ENCODE data around the gene UNC5C. TPM values are rescaled to one million over a fixed set of nuclear protein-coding genes. Genes with fewer than 3 reads are reported as not detected.

UNC5C gene
- total and polyA plus RNA-seq, 2 donors from 2014 or later = 0.84 to 3.1 TPM

DNA sequence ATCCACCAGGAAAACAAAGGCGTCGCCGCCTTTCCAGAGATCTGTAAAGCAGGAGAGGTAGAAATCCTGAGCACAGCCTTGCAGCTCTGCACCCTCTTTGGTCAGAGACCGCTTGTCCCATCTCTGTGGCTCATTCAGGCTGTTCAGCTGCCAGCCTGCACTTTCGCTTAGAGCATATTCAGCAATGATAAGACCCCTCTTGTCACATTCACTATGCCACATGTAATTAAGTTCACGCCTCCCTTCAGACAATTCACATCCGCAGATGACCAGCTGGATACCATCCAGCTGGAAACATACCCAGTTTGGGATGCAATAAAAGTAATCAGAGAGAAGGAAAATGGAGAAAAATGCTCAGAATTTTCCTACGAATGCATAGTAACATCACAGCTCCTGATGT lies 335.4 kb downstream of the UNC5C start:
- FAIRE-seq = no peak
- no peaks in the 10 kb centered on the region for H3K9me3 ChIP-seq (ENCODE audit: control insufficient read depth in 2 of 3, insufficient read depth in 1 of 3, low read length in 3 of 3)
- no peak for DNase-seq

DNA sequence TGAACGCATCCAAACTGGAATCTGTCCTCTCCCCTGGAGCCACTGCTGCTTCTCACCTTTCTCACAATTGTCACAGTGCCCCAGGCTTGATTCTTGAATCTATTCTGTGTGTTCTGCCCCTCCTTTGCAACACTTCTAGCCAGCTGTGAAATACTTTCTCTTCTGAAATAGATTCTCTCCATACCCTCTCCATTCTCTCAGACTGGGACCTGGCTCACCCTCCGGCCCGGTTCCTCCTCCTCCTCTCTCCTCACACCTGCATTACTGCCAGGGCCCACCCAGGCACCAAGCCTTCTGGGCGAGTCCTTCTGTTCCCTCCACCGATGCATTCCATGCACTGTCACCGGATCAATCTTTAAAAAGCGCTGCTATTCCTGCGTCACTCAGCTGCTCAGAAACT lies 336.1 kb downstream of the UNC5C start:
- H3K4me1 ChIP-seq (ENCODE audit: control insufficient read depth in 2 of 3, insufficient read depth in 2 of 3, low read depth in 1 of 3, low read length in 3 of 3) = no peaks in the 10 kb centered on the region
- TF ChIP-seq, protein P1, sequence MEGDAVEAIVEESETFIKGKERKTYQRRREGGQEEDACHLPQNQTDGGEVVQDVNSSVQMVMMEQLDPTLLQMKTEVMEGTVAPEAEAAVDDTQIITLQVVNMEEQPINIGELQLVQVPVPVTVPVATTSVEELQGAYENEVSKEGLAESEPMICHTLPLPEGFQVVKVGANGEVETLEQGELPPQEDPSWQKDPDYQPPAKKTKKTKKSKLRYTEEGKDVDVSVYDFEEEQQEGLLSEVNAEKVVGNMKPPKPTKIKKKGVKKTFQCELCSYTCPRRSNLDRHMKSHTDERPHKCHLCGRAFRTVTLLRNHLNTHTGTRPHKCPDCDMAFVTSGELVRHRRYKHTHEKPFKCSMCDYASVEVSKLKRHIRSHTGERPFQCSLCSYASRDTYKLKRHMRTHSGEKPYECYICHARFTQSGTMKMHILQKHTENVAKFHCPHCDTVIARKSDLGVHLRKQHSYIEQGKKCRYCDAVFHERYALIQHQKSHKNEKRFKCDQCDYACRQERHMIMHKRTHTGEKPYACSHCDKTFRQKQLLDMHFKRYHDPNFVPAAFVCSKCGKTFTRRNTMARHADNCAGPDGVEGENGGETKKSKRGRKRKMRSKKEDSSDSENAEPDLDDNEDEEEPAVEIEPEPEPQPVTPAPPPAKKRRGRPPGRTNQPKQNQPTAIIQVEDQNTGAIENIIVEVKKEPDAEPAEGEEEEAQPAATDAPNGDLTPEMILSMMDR (IDR thresholded peaks at IDR 0.05; ENCODE audit: borderline replicate concordance, extremely low read depth, insufficient read depth) = no peak
- no peaks in the 10 kb centered on the region for H3K9me3 ChIP-seq (ENCODE audit: control insufficient read depth in 2 of 3, insufficient read depth in 1 of 3, low read length in 3 of 3)
- intact Hi-C loops (cut with DNase I) = no loop called here
- FAIRE-seq = no peak
- peaks cover 0 to 2% (median 0%) of the 10 kb centered on the region in 3 donors for H3K36me3 ChIP-seq (ENCODE audit: control insufficient read depth in 2 of 3, insufficient read depth in 3 of 3, low read length in 3 of 3)
- no peak overlapping the region for H3K9ac ChIP-seq (ENCODE audit: low read length in 3 of 3)
- H3K27me3 ChIP-seq (ENCODE audit: control insufficient read depth, insufficient read depth, low read length) = no peaks in the 10 kb centered on the region
- no peak overlapping the region for H3K27ac ChIP-seq (ENCODE audit: low read depth in 2 of 2, low read length in 2 of 2)
- H3K4me3 ChIP-seq (ENCODE audit: low read length in 3 of 3) = no peak overlapping the region
- DNase-seq = no peak

More for the DNA sequence above, 335.4 kb downstream of the UNC5C start:
- Histone ChIP-seq H3K4me3 (ENCODE audit: low read length in 3 of 3) (no peak overlapping the region), H3K27me3 (ENCODE audit: control insufficient read depth, insufficient read depth, low read length) (no peaks in the 10 kb centered on the region), H3K27ac (ENCODE audit: low read depth in 2 of 2, low read length in 2 of 2) (no peak overlapping the region), H3K36me3 (ENCODE audit: control insufficient read depth in 2 of 3, insufficient read depth in 3 of 3, low read length in 3 of 3) (peaks cover 0 to 2% (median 0%) of the 10 kb centered on the region in 3 donors), H3K9ac (ENCODE audit: low read length in 3 of 3) (no peak overlapping the region), H3K4me1 (ENCODE audit: control insufficient read depth in 2 of 3, insufficient read depth in 2 of 3, low read depth in 1 of 3, low read length in 3 of 3) (no peaks in the 10 kb centered on the region)
- TF ChIP-seq, protein P1 (IDR thresholded peaks at IDR 0.05; ENCODE audit: borderline replicate concordance, extremely low read depth, insufficient read depth) = no peak
- intact Hi-C loops (cut with DNase I) = no loop called here

DNA sequence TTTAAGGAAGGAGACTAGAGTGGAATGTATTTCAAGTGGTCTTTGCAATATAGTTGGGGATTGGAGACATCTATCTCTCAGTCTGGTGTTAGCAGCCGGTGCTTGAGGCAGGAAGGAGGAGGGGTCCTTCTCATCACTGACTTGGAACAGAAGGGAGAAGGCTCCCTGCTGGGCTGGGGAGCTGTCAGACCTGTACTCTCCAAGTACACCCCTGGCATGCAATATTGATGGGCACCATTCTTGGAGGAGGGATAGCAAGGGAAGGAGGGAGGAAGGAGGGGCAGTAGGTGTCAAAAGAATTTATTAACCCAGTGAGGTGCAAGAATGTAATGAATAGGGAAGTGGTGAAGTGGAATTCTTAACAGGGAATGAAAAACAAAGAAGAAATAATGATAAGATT lies 338.8 kb downstream of the UNC5C start:
- TF ChIP-seq, protein P1 (IDR thresholded peaks at IDR 0.05; ENCODE audit: borderline replicate concordance, extremely low read depth, insufficient read depth) = no peak
- intact Hi-C loops (cut with DNase I) = no loop called here
- no peak for FAIRE-seq

DNA sequence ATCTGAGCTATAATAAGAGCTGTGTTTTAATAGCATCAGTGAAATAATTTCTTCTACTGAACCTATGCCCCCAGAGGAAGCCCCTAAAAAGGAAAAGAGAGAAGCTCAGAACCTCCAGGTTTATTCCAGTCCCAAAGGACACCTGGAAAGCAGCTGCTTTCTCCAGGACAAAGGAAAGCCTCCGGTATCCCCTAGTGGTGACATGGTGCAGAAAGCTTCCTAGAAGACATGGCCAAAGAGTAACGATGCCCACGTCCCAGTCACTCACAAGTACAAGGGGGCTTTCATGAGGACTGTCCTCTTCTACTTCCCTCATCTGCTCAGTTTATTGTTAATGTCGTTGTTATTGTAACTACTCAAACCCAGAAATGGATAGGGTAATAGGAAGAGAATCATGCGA lies 343.9 kb downstream of the UNC5C start:
- Histone ChIP-seq H3K9me3 (ENCODE audit: control insufficient read depth in 2 of 3, insufficient read depth in 1 of 3, low read length in 3 of 3) (no peaks in the 10 kb centered on the region), H3K27ac (ENCODE audit: low read depth in 2 of 2, low read length in 2 of 2) (no peak overlapping the region), H3K9ac (ENCODE audit: low read length in 3 of 3) (no peak overlapping the region), H3K27me3 (ENCODE audit: control insufficient read depth, insufficient read depth, low read length) (no peaks in the 10 kb centered on the region), H3K4me3 (ENCODE audit: low read length in 3 of 3) (no peak overlapping the region), H3K4me1 (ENCODE audit: control insufficient read depth in 2 of 3, insufficient read depth in 2 of 3, low read depth in 1 of 3, low read length in 3 of 3) (no peaks in the 10 kb centered on the region), H3K36me3 (ENCODE audit: control insufficient read depth in 2 of 3, insufficient read depth in 3 of 3, low read length in 3 of 3) (peaks cover 0 to 4% (median 0%) of the 10 kb centered on the region in 3 donors)
- FAIRE-seq = no peak
- no peak for DNase-seq
- TF ChIP-seq, protein P1 (IDR thresholded peaks at IDR 0.05; ENCODE audit: borderline replicate concordance, extremely low read depth, insufficient read depth) = no peak
- intact Hi-C loops (cut with DNase I) = no loop called here

More for the DNA sequence above, 338.8 kb downstream of the UNC5C start:
- no peaks in the 10 kb centered on the region for H3K4me1 ChIP-seq (ENCODE audit: control insufficient read depth in 2 of 3, insufficient read depth in 2 of 3, low read depth in 1 of 3, low read length in 3 of 3)
- H3K9me3 ChIP-seq (ENCODE audit: control insufficient read depth in 2 of 3, insufficient read depth in 1 of 3, low read length in 3 of 3) = no peaks in the 10 kb centered on the region
- no peak overlapping the region for H3K27ac ChIP-seq (ENCODE audit: low read depth in 2 of 2, low read length in 2 of 2)
- peak in 2 of 5 donors; percentile 33 to 34 for DNase-seq
- H3K27me3 ChIP-seq (ENCODE audit: control insufficient read depth, insufficient read depth, low read length) = no peaks in the 10 kb centered on the region
- H3K4me3 ChIP-seq (ENCODE audit: low read length in 3 of 3) = no peak overlapping the region
- H3K9ac ChIP-seq (ENCODE audit: low read length in 3 of 3) = no peak overlapping the region
- peaks cover 0 to 3% (median 2%) of the 10 kb centered on the region in 3 donors for H3K36me3 ChIP-seq (ENCODE audit: control insufficient read depth in 2 of 3, insufficient read depth in 3 of 3, low read length in 3 of 3)
